Sigmoid colon (tissue), 4 donors: ENCODE measurements around the gene ASB16.

Experiments
- CTCF ChIP-seq, 4 experiments: fragments of 450-650 bp in 3 of 4; fragments of 200-600 bp in 1 of 4; IDR thresholded peaks; one replicate each; pipeline ENCODE4 v1.5.1; 2016 to 2019; ENCODE audit warnings: antibody characterized with exemption in 4 of 4, mild to moderate bottlenecking in 3 of 4, moderate library complexity in 2 of 4
- POLR2AphosphoS5 ChIP-seq, 4 donors: sonication (generic); formaldehyde crosslinking; IDR thresholded peaks; one replicate each; pipeline ENCODE4 v1.6.1; 2017; ENCODE audit warnings: antibody characterized with exemption in 4 of 4

DNA sequence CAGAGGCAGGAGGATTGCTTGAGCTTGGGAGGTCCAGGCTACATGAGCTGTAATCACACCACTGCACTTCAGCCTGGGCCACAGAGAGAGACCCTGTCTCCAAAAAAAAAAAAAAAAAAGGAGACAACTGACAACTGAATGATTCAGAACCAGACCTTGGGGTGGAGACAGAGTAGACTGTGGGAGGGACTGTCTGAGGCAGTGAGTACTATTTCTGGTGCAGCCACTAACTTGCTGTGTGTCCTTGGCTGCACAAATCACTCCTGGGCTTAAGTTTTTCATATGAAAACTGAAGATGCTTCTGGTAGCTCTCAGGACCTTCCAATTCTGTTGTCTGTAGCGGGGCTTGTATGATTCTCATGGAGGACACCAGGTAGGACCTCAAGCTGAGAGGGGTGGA, 5.8 kb downstream of the ASB16 start:
- no peak for TF ChIP-seq CTCF (IDR thresholded peaks at IDR 0.05)
- no peak for TF ChIP-seq POLR2AphosphoS5 (IDR thresholded peaks at IDR 0.05)
